ENCODE results near the gene CARMIL1. TPM values are rescaled to one million over a fixed set of nuclear protein-coding genes. Genes with fewer than 3 reads are reported as not detected.

The CARMIL1 gene
- total RNA-seq, 2 donors from 2014 or later: 28.7 to 31.6 TPM

DNA sequence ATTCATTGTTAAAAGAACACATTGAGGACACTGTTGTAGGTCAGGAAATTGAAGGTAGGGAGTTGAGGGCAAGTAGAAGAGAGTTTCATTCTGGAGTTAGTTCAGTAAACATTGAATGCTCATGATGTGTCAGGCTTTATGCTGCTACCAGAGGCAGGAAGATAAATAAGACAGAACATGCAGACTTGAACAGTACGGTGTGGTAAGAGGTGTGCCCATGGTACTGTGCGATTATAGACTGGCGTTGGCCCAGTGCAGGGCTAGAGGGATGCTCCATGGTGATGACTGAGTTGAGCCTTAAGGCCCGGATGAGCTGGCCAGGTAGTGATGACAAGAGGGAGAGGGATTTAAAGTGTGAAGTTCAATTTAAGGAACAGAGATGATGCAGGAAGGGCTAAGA is 50.8 kb downstream of the CARMIL1 start:
- peaks cover 18% of the 10 kb centered on the region for H3K4me1 ChIP-seq (ENCODE audit: control insufficient read depth, insufficient read depth, low read length)
- no peak for DNase-seq
- TF ChIP-seq CTCF (conservative IDR thresholded peaks at IDR 0.05): no peak
- no peaks in the 10 kb centered on the region for H3K36me3 ChIP-seq (ENCODE audit: control insufficient read depth, insufficient read depth, low read length)
- no peak overlapping the region for H3K27ac ChIP-seq (ENCODE audit: low read depth, low read length)
- no peak overlapping the region for H3K4me3 Mint-ChIP-seq
- no peak overlapping the region for H3K27ac Mint-ChIP-seq
- H3K27me3 Mint-ChIP-seq (ENCODE audit: insufficient read depth): no peaks in the 10 kb centered on the region
- no peaks in the 10 kb centered on the region for H3K36me3 Mint-ChIP-seq (ENCODE audit: low read depth)
- 80 to 89% methylated on average over 4 of the region's 4 CpGs for WGBS, 2 experiments (ENCODE audit: insufficient coverage in 1 of 2, insufficient read length in 1 of 2)
- H3K4me3 ChIP-seq (ENCODE audit: low read length): no peak overlapping the region
- H3K9ac ChIP-seq (ENCODE audit: extremely low read depth, low read length, poor library complexity, severe bottlenecking): no peak overlapping the region
- no peaks in the 10 kb centered on the region for H3K9me3 Mint-ChIP-seq
- H3K27me3 ChIP-seq (ENCODE audit: control insufficient read depth, insufficient read depth, low read length, poor library complexity, severe bottlenecking): no peaks in the 10 kb centered on the region
- H3K4me1 Mint-ChIP-seq: peaks cover 47% of the 10 kb centered on the region
- H3K9me3 ChIP-seq (ENCODE audit: control insufficient read depth, low read length): no peaks in the 10 kb centered on the region

DNA sequence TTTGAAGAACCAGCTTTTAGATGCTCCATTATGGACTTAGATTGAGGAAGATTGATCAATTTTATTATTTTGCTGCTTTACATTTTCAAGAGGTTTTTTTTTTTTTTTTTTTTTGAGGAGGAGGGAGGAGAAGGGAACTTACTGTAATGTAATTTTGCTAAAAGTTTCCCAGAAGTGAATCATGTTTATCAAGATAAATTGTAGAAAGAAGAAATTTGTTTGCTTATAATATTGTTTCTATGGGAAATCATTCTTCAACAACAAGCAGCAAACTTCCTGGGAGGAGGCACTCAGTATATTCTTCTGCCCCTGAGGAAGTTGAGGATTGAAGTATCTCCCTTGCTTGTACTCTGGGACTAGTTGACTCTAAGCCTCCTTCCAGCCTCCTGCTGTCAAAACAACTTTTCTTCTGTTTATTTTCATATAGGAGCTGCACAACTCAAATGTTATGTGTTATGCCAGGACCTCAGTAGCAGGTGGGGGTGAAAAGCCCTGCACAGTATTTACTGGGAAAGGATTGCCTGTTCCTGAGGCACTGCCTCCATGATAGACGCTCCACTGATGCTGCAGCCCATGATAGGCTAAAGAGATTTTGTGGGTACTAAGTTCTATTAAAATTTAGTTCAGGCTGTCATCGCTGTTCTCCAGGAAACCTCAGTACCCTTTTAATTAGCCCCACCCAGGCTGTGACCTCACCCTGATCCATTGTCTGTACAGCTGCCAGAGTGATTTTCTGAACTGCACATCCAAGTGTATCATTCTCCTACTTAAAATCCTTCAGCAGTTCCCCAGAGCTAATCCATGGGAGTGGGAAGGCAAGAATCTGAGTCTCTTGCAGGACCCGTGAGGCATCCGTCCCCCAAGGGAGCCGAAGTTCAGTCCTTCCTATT is 51.9 kb downstream of the CARMIL1 start:
- Histone ChIP-seq H3K4me3 (ENCODE audit: low read length) (no peak overlapping the region), H3K9me3 (ENCODE audit: control insufficient read depth, low read length) (no peaks in the 10 kb centered on the region), H3K9ac (ENCODE audit: extremely low read depth, low read length, poor library complexity, severe bottlenecking) (no peak overlapping the region), H3K27me3 (ENCODE audit: control insufficient read depth, insufficient read depth, low read length, poor library complexity, severe bottlenecking) (no peaks in the 10 kb centered on the region), H3K36me3 (ENCODE audit: control insufficient read depth, insufficient read depth, low read length) (no peaks in the 10 kb centered on the region), H3K27ac (ENCODE audit: low read depth, low read length) (no peak overlapping the region), H3K4me1 (ENCODE audit: control insufficient read depth, insufficient read depth, low read length) (peaks cover 19% of the 10 kb centered on the region)
- no peaks in the 10 kb centered on the region for H3K9me3 Mint-ChIP-seq
- no peak for TF ChIP-seq CTCF (conservative IDR thresholded peaks at IDR 0.05)
- no peaks in the 10 kb centered on the region for H3K27me3 Mint-ChIP-seq (ENCODE audit: insufficient read depth)
- no peak for DNase-seq
- peaks cover 55% of the 10 kb centered on the region for H3K4me1 Mint-ChIP-seq
- no peaks in the 10 kb centered on the region for H3K36me3 Mint-ChIP-seq (ENCODE audit: low read depth)
- no peak overlapping the region for H3K27ac Mint-ChIP-seq
- 85% methylated on average over 3 to 5 of the region's 5 CpGs for WGBS, 2 experiments (ENCODE audit: insufficient coverage in 1 of 2, insufficient read length in 1 of 2)
- H3K4me3 Mint-ChIP-seq: no peak overlapping the region

- Mint-ChIP-seq H3K9me3 (no peaks in the 10 kb centered on the region), H3K27ac (no peak overlapping the region), H3K4me1 (peaks cover 62% of the 10 kb centered on the region), H3K4me3 (no peak overlapping the region), H3K27me3 (ENCODE audit: insufficient read depth) (no peaks in the 10 kb centered on the region), H3K36me3 (ENCODE audit: low read depth) (no peaks in the 10 kb centered on the region)
- Histone ChIP-seq H3K9ac (ENCODE audit: extremely low read depth, low read length, poor library complexity, severe bottlenecking) (no peak overlapping the region), H3K27ac (ENCODE audit: low read depth, low read length) (no peak overlapping the region), H3K9me3 (ENCODE audit: control insufficient read depth, low read length) (no peaks in the 10 kb centered on the region), H3K36me3 (ENCODE audit: control insufficient read depth, insufficient read depth, low read length) (no peaks in the 10 kb centered on the region), H3K4me3 (ENCODE audit: low read length) (no peak overlapping the region), H3K4me1 (ENCODE audit: control insufficient read depth, insufficient read depth, low read length) (peaks cover 19% of the 10 kb centered on the region), H3K27me3 (ENCODE audit: control insufficient read depth, insufficient read depth, low read length, poor library complexity, severe bottlenecking) (no peaks in the 10 kb centered on the region)
- 90 to 93% methylated on average over 3 of the region's 3 CpGs for WGBS, 2 experiments (ENCODE audit: insufficient coverage in 1 of 2, insufficient read length in 1 of 2)
- TF ChIP-seq CTCF (conservative IDR thresholded peaks at IDR 0.05): no peak
- no peak for DNase-seq
These were observed 53.0 kb downstream of the CARMIL1 start for GRCh38 chr6:25332165-25332564.

All from endodermal cell (in vitro differentiated cells).